GM18873 (cell line): ENCODE measurements around the gene RFESD.

Source experiments
- ATAC-seq: cut with Tn5 transposase; IDR thresholded peaks from one replicate; pipeline ENCODE4 v1.9.1; 2021; ENCODE audit warnings: mild to moderate bottlenecking, moderate library complexity, moderate number of reproducible peaks; ENCODE audit not compliant: unreplicated experiment, low FRiP score

Gene RFESD

GRCh38 chr5:95646569-95647431 lies at the start of gene RFESD:
Gene RFESD (plus strand): TSS chr5:95646777. CDS start chr5:95652272, 5,495 bp downstream.
- ATAC-seq: peak; percentile 95

GRCh38 chr5:95599252-95599651 lies 47.3 kb upstream of the RFESD start:
- ATAC-seq: no peak

DNA sequence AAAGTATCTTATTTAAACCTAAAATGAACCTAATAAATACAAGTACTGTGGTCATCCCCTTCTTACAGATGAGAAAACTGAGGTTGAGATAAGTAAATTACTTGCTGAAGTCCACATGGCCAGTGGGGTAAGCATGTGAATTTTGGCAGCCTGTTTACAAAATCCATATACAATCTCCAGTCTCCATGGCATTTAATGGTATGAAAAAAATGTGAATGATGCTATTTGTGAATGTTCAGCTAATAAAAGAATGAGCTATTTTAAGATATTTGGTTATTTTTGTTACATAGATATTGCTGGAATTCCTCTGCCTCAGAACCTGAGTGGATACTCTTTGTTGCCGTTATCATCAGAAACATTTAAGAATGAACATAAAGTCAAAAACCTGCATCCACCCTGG lies 46.0 kb upstream of the RFESD start:
- no peak for ATAC-seq

GRCh38 chr5:95605786-95606185 lies 40.8 kb upstream of the RFESD start:
- ATAC-seq: no peak

DNA sequence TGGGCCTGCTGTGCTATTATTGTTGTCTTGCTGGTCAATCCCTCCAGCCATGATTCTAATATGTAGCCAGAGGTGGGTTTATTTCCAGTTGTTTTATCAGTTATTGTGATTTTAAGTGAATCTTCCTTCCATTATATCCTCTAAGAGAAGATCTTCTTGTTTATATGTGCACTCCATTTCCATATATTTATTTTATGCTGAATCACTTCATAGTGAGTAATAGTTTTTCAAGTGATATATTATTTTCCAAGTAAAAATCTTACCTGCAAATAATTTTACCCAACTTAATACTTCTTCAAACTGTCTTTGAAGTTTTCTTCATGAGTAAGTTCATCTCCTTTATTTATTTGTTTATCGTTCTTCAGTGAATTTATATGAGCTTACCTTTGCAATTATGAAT lies 40.2 kb upstream of the RFESD start:
- no peak for ATAC-seq

DNA sequence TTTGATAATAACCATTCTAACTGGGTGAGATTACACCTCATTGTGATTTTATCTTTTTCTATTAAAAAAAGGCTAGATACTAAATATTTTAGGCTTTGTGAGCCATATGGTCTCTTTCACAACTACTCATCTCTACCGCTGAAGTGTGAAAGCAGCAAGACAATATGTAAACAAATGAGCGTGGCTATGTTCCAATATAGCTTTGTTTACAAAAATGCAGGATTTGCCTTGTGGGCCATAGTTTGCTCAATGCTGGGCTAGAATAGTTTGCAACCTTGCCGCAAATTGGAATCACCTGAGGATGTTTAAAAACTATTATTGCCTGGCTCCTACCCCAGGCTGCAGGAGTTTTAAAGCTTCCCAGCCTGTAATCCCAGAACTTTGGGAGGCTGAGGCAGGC lies 36.9 kb upstream of the RFESD start:
- ATAC-seq: no peak

GRCh38 chr5:95610546-95610945 lies 36.0 kb upstream of the RFESD start:
- ATAC-seq: no peak

GRCh38 chr5:95611396-95611795 lies 35.2 kb upstream of the RFESD start:
- no peak for ATAC-seq

DNA sequence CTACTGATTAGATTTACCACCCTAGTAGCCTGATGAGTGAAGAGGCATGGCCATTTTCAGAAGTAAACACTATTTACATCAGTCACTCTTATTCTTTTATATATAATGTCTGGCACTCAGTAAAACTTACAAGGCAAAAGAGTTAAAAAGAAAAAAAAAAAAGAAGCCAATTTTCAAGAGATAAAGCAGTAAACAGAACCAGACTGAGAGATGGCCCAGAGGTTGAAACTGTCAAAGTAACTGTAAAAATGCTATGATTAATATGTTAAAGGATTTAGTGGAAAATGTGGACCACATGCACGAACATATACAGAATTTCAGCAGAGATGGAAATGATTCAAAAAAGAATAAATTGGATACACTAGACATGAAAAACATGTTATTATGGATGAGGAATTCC lies 33.1 kb upstream of the RFESD start:
- ATAC-seq: no peak

- no peak for ATAC-seq
Measured at GRCh38 chr5:95615164-95615467, 31.5 kb upstream of the RFESD start.

DNA sequence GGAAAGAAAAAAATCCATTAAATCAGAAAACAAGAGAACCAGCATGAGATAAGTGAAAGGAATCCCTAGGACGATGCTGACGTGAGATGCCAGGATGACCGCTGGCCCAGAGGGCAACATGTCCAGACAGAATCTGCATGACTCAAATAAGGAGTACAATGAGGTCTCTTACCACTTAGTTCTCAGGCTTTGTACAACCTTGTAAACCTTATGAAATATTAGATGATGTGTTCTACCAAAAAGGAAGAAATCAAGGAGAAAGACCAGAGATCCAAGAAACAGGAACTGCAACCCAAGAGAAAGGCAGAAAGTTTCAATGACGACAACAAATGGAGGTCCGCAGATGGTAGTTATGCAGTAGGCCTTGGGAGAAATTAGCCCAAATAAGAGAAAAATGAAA lies 29.5 kb upstream of the RFESD start:
- no peak for ATAC-seq

DNA sequence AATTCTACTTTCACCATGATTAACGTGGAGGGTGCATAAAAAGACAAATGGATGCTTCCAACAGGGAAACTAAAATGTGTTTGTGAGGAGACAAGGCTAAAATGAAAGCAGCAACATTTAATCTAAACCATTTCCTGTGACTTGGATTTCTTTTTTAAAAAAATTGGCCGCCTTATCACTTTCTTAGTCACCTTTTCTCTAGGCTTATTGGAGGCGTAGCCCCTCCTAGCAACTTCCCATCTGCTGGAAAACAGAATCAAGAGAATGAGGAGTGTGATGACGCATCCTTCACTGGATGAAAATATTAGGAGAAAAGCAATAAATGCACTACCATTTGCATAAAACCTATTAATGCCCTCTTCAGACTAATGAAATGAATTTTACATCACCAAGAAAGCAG lies 27.5 kb upstream of the RFESD start:
- no peak for ATAC-seq

DNA sequence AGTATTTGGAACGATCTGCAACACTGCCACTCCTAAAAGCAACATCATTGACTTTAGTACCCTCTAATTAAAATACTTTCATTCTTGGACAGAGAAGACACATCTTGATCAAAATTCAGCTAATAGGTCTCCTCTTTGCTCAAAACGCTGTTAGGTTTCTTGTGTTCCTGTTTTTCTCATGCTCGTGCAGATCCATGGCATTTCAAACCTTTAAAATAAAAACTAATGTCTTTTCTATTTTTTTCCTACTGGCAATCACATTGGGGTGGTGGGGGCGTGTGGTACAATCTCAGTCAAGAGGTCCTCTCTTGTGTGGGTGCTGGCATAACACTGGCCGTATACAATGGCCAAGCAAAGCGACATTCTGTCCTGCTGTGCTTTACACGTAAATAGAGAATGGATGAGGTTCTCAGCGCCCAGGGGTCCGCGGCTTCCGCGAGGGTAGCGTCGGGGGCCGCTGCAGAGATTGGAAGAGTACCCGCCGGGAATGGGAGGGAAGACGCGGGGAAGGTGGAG lies 27.0 kb upstream of the RFESD start:
- no peak for ATAC-seq

- peak; percentile 45 for ATAC-seq
Measured at GRCh38 chr5:95620030-95620869, 26.3 kb upstream of the RFESD start, which contains the start of gene GPR150. Gene GPR150 (plus strand): TSS chr5:95620087. CDS start chr5:95620276, 189 bp downstream.

DNA sequence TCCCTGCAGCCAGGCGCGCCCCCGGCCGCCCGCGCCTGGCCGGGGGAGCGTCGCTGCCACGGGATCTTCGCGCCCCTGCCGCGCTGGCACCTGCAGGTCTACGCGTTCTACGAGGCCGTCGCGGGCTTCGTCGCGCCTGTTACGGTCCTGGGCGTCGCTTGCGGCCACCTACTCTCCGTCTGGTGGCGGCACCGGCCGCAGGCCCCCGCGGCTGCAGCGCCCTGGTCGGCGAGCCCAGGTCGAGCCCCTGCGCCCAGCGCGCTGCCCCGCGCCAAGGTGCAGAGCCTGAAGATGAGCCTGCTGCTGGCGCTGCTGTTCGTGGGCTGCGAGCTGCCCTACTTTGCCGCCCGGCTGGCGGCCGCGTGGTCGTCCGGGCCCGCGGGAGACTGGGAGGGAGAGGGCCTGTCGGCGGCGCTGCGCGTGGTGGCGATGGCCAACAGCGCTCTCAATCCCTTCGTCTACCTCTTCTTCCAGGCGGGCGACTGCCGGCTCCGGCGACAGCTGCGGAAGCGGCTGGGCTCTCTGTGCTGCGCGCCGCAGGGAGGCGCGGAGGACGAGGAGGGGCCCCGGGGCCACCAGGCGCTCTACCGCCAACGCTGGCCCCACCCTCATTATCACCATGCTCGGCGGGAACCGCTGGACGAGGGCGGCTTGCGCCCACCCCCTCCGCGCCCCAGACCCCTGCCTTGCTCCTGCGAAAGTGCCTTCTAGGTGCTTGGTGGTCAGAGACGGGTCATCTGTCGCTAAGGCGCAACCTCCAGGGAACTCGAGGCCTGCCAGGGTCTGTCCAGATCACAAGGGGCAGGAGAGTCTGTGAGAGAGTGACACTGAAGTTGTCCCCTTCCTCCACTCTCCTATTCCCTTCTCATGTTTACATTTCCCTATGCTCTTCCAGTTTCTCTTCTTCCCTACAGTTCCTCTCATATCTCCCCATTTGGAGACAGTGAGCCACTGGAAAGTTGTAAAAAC lies 25.4 kb upstream of the RFESD start:
- peak; percentile 33 for ATAC-seq

GRCh38 chr5:95621839-95622629 lies 24.5 kb upstream of the RFESD start:
- ATAC-seq: no peak

DNA sequence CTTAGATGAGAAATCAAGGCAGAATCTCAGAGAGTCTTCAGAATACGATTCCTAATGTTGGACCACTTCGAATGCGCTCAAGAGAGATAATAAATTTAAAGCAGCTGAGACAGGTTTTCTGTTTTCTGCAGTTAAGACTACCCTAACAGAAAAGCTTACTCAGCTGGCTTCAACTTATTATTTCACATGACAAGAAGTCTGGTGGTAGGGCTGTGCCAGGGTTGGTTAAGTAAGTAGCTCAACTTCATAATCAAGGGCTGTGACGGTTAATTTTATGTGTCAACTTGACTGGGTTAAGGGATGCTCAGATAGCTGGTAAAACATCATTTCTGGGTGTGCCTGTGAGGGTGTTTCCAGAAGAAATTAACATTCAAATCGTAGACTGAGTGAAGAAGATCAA lies 22.9 kb upstream of the RFESD start:
- ATAC-seq: no peak

GRCh38 chr5:95624368-95624767 lies 22.2 kb upstream of the RFESD start:
- no peak for ATAC-seq

DNA sequence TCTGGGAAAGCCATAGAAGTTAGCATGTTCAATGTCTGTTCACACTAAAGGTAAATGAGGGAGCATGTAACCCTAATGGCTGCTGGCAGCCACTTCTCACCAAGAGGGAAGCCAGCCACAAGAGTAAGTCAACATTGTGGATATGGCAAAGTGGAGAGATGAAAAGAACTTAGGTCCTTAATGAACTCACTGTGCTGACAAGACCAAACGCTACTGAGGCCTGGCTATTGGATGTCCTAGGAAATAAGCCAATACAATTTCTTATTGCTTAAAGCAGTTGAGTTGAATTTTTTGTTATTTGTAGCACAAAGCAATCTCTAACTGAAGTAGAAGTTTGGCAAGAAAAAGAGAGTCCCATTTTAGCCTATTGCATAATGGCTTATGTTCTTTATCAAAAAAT lies 19.9 kb upstream of the RFESD start:
- no peak for ATAC-seq
